ENCODE results near the gene IL12RB2. TPM values are rescaled to one million over a fixed set of nuclear protein-coding genes. Genes with fewer than 3 reads are reported as not detected.

The IL12RB2 gene
- total and polyA plus RNA-seq, 10 of the 15 experiments (the other 5 are each of a cell fraction or from before 2014, with no cell fraction given) = 0.15 to 1.1 (median 0.54) TPM; not detected in 1

GRCh38 chr1:67338642-67339041 is 31.0 kb downstream of the IL12RB2 start (continued):
- TF ChIP-seq MEF2B (IDR thresholded peaks at IDR 0.05; ENCODE audit: partially characterized antibody, poor library complexity, severe bottlenecking) (peak; percentile 89), STAT3 (IDR thresholded peaks at IDR 0.05; ENCODE audit: low read depth, low read length) (0 out of 2 replicates have a peak, but pooled peaks have one; percentile 72), SMAD1 (IDR thresholded peaks at IDR 0.05; ENCODE audit: low read depth, partially characterized antibody) (peak; percentile 42), NFIC (IDR thresholded peaks at IDR 0.05; ENCODE audit: low read depth, low read length) (no peak), SPI1 (IDR thresholded peaks at IDR 0.05; ENCODE audit: borderline replicate concordance, insufficient read depth, low read depth, low read length) (peak; percentile 85), BACH1 (IDR thresholded peaks at IDR 0.05; ENCODE audit: borderline replicate concordance) (peak; percentile 28; the same call in 1 of the 2 replicates), IRF5 (IDR thresholded peaks at IDR 0.05; ENCODE audit: borderline replicate concordance) (no peak), ETV6 (conservative IDR thresholded peaks at IDR 0.05 in 1 of 2, IDR thresholded peaks at IDR 0.05 in 1 of 2; ENCODE audit: borderline replicate concordance in 1 of 2, low read depth in 1 of 2) (peak in 1 of 2 experiments; percentile 50; a peak in 1 of 4 replicates), CHD2 (IDR thresholded peaks at IDR 0.05; ENCODE audit: borderline replicate concordance, low read depth, low read length) (peak; percentile 56; the same call in 1 of the 2 replicates), IKZF2 (IDR thresholded peaks at IDR 0.05) (peak; percentile 95 to 97), POLR2AphosphoS5 (IDR thresholded peaks at IDR 0.05; ENCODE audit: low read length) (peak; percentile 59), REST (IDR thresholded peaks at IDR 0.05; ENCODE audit: low read depth, low read length) (no peak), MEF2A (IDR thresholded peaks at IDR 0.05; ENCODE audit: insufficient read depth, low read depth, low read length) (0 out of 2 replicates have a peak, but pooled peaks have one; percentile 48), YBX1 (IDR thresholded peaks at IDR 0.05) (no peak), GATAD2B (conservative IDR thresholded peaks at IDR 0.05; ENCODE audit: low read depth) (peak; percentile 74), ZNF592 (IDR thresholded peaks at IDR 0.05) (0 out of 2 replicates have a peak, but pooled peaks have one; percentile 0), BCL11A (IDR thresholded peaks at IDR 0.05; ENCODE audit: low read depth, low read length) (no peak), BCL3 (IDR thresholded peaks at IDR 0.05; ENCODE audit: borderline replicate concordance, insufficient read depth, low read depth, low read length, poor library complexity, severe bottlenecking) (no peak)
